Measurements from ENCODE around the gene ZNF808.
"Not testable (repeated sequence)": the region's sequence is repeated elsewhere in the genome, so short reads cannot be mapped to it uniquely, and the experiment has no call there.

The ZNF808 gene

DNA sequence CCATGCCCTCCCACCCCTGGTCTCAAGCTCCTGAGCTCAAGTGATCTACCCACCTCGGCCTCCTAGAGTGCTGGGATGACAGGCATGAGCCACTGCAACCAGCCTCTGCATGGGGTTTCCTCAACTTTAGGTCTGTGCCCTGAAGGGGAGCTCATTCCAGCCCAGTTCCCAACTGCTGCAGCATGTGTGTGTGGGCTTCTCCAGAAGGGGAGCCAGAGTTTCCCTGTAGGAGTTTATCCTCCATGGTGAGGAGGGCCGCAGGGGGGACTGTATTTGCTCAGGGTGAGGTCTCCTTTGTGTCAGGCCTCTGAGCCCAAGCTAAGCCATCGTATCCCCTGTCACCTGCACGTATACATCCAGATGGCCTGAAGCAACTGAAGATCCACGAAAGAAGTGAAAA lies 11.3 kb upstream of the ZNF808 start:
- H3K4me1 ChIP-seq (ENCODE audit: control insufficient read depth, low read depth, low read length): peaks cover 16% of the 10 kb centered on the region
- no peak overlapping the region for H3K9ac ChIP-seq (ENCODE audit: low read length)
- H3K27me3 ChIP-seq (ENCODE audit: control insufficient read depth, insufficient read depth, low read length): no peaks in the 10 kb centered on the region
- H3K4me3 ChIP-seq (ENCODE audit: low read length): no peak overlapping the region
- no peak overlapping the region for H3K27ac ChIP-seq (ENCODE audit: low read length)
- H3K36me3 ChIP-seq (ENCODE audit: control insufficient read depth, low read depth, low read length): no peaks in the 10 kb centered on the region
- H3K9me3 ChIP-seq (ENCODE audit: control insufficient read depth, low read depth, low read length): no peaks in the 10 kb centered on the region

DNA sequence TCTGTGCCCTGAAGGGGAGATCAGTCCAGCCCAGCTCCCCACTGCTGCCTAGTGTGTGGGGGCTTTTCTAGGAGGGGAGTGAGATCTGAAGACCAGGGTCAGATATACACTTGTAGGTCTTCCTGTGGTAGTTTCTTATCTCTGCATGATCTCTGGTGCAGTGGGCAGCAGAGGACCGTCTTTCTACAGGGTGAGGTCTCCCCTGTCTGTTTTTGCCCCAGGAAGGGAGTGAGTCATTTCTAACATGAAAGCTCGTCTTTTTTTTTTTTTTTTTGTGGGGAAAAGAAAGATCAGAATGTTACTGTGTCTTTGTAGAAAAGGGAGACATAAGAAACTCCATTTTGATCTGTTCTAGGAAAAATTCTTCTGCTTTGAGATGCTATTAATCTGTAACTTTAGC lies 8.8 kb upstream of the ZNF808 start:
- H3K4me3 ChIP-seq (ENCODE audit: low read length): no peak overlapping the region
- H3K4me1 ChIP-seq (ENCODE audit: control insufficient read depth, low read depth, low read length): peaks cover 16% of the 10 kb centered on the region
- H3K9me3 ChIP-seq (ENCODE audit: control insufficient read depth, low read depth, low read length): no peaks in the 10 kb centered on the region
- H3K27me3 ChIP-seq (ENCODE audit: control insufficient read depth, insufficient read depth, low read length): no peaks in the 10 kb centered on the region
- H3K36me3 ChIP-seq (ENCODE audit: control insufficient read depth, low read depth, low read length): no peaks in the 10 kb centered on the region
- H3K27ac ChIP-seq (ENCODE audit: low read length): no peak overlapping the region
- H3K9ac ChIP-seq (ENCODE audit: low read length): no peak overlapping the region

DNA sequence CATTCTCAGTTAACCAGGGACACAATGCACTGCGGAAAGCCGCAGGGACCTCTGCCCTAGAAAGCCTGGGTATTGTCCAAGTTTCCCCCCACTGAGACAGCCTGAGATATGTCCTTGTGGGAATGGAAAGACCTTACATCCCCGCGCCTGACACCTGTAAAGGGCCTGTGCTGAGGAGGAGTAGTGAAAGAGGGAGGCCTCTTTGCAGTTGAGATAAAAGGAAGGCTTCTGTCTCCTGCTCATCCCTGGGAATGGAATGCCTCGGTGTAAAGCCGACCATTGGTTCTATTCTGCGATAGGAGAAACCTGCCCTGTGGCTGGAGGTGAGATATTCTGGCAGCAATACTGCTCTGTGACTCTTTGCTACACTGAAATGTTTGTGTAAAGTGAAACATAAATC lies 8.3 kb upstream of the ZNF808 start:
- H3K4me1 ChIP-seq (ENCODE audit: control insufficient read depth, low read depth, low read length): peaks cover 16% of the 10 kb centered on the region
- H3K27ac ChIP-seq (ENCODE audit: low read length); H3K9ac ChIP-seq (ENCODE audit: low read length); H3K27me3 ChIP-seq (ENCODE audit: control insufficient read depth, insufficient read depth, low read length); H3K36me3 ChIP-seq (ENCODE audit: control insufficient read depth, low read depth, low read length); H3K4me3 ChIP-seq (ENCODE audit: low read length); H3K9me3 ChIP-seq (ENCODE audit: control insufficient read depth, low read depth, low read length): not testable (repeated sequence)

DNA sequence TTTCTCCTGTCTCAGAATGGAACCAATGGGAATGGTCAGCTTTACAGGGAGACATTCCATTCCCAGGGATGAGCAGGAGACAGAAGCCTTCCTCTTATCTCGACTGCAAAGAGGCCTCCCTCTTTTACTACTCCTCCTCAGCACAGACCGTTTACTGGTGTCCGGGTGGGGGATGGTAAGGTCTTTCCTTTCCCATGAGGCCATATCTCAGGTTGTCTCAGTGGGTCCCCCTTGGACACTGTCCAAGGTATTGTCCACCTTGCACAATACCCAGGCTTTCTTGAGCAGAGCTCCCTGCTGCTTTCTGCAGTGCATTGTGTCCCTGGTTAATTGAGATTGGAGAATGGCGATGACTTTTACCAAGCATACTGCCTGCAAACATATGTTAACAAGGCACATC lies 7.5 kb upstream of the ZNF808 start:
- Histone ChIP-seq H3K27ac (ENCODE audit: low read length) (no peak overlapping the region), H3K9ac (ENCODE audit: low read length) (no peak overlapping the region), H3K4me3 (ENCODE audit: low read length) (no peak overlapping the region), H3K4me1 (ENCODE audit: control insufficient read depth, low read depth, low read length) (peaks cover 16% of the 10 kb centered on the region), H3K36me3 (ENCODE audit: control insufficient read depth, low read depth, low read length) (no peaks in the 10 kb centered on the region), H3K27me3 (ENCODE audit: control insufficient read depth, insufficient read depth, low read length) (no peaks in the 10 kb centered on the region), H3K9me3 (ENCODE audit: control insufficient read depth, low read depth, low read length) (no peaks in the 10 kb centered on the region)

DNA sequence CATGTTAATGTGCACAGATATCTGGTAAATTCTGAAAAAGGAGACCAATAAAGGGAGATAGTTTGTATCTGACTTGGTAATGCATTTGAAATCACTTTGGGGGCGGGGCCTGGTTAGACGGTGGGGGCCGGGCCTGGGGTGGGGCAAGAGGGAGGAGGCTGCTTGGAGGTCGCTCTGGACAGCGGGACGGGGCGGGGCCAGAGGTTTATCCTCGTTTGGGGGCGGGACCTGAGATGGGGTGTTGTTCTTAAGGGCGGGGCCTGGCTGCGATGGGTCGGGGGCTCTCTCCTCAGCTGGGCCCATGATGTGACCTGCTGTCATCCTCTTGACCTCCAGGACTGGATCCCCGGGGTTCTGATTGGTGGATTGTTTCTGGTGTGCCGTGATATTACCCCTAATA lies 4.9 kb upstream of the ZNF808 start:
- no peaks in the 10 kb centered on the region for H3K9me3 ChIP-seq (ENCODE audit: control insufficient read depth, low read depth, low read length)
- H3K4me3 ChIP-seq (ENCODE audit: low read length): no peak overlapping the region
- no peaks in the 10 kb centered on the region for H3K27me3 ChIP-seq (ENCODE audit: control insufficient read depth, insufficient read depth, low read length)
- peaks cover 16% of the 10 kb centered on the region for H3K4me1 ChIP-seq (ENCODE audit: control insufficient read depth, low read depth, low read length)
- no peaks in the 10 kb centered on the region for H3K36me3 ChIP-seq (ENCODE audit: control insufficient read depth, low read depth, low read length)
- H3K9ac ChIP-seq (ENCODE audit: low read length): no peak overlapping the region
- no peak overlapping the region for H3K27ac ChIP-seq (ENCODE audit: low read length)

DNA sequence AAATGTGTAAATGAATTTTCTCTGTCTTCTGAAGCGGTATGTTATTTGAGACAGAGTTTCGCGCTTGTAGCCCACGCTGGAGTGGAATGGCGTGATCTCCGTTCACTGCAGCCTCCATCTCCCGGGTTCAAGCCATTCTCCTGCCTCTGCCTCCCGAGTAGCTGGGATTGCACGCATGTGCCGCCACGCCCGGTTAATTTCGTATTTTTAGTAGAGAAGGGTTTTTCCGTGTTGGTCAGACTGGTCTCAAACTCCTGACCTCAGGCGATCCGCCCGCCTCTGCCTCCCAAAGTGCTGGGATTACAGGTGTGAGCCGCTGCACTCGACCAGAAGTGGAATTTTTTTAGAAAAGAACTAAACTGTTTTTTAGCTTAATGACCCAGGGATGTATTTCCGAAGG lies 3.4 kb upstream of the ZNF808 start:
- H3K27ac ChIP-seq (ENCODE audit: low read length): no peak overlapping the region
- H3K4me3 ChIP-seq (ENCODE audit: low read length): no peak overlapping the region
- H3K9me3 ChIP-seq (ENCODE audit: control insufficient read depth, low read depth, low read length): no peaks in the 10 kb centered on the region
- no peaks in the 10 kb centered on the region for H3K27me3 ChIP-seq (ENCODE audit: control insufficient read depth, insufficient read depth, low read length)
- no peak overlapping the region for H3K9ac ChIP-seq (ENCODE audit: low read length)
- peaks cover 7% of the 10 kb centered on the region for H3K4me1 ChIP-seq (ENCODE audit: control insufficient read depth, low read depth, low read length)
- H3K36me3 ChIP-seq (ENCODE audit: control insufficient read depth, low read depth, low read length): no peaks in the 10 kb centered on the region

DNA sequence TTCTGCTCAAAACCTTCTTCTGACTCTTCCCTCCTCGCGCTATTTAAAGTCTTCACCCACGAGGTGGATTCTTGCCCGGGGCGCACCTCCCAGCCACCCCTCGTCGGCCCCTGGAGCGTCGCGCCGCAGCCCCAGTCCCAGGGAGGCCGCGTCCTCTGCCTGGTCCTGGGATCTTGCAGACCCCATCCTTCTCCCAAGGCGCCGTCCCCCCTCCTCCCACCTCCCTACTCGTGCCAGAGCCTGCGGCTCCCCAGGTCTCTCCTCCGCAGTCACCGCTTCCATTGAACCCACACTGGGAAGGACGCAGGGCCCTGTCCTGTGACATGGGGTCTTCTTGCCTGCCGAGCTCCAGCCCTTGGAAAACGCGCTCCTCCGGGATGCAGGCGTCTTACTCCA lies 486 bp downstream of the ZNF808 start:
- peak overlapping the region; percentile 89 for H3K4me3 ChIP-seq (ENCODE audit: low read length)
- peak overlapping the region; percentile 79 for H3K27ac ChIP-seq (ENCODE audit: low read length)
- H3K9me3 ChIP-seq (ENCODE audit: control insufficient read depth, low read depth, low read length): no peaks in the 10 kb centered on the region
- H3K36me3 ChIP-seq (ENCODE audit: control insufficient read depth, low read depth, low read length): no peaks in the 10 kb centered on the region
- no peaks in the 10 kb centered on the region for H3K4me1 ChIP-seq (ENCODE audit: control insufficient read depth, low read depth, low read length)
- H3K27me3 ChIP-seq (ENCODE audit: control insufficient read depth, insufficient read depth, low read length): no peaks in the 10 kb centered on the region
- peak overlapping the region; percentile 80 for H3K9ac ChIP-seq (ENCODE audit: low read length)

DNA sequence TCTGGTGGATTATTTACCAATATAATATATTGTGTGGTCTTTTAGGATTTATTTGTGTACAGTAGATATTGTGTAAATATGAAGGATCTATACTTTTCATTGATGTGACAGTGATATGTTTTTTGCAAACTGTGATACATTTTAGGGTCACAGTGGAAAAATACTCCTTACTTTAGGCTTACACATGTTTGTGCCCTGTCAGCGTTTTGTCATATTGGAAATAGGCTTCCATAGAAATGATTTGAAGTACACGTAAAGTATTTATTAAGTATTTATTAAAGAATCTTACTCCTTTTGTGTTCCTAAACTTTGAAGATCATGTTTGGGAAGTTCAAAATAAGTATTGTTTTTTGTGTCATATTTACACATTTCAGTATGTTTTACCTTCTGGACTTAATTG lies 5.0 kb downstream of the ZNF808 start:
- Histone ChIP-seq H3K27ac (ENCODE audit: low read length) (no peak overlapping the region), H3K4me3 (ENCODE audit: low read length) (no peak overlapping the region), H3K9me3 (ENCODE audit: control insufficient read depth, low read depth, low read length) (no peaks in the 10 kb centered on the region), H3K36me3 (ENCODE audit: control insufficient read depth, low read depth, low read length) (no peaks in the 10 kb centered on the region), H3K9ac (ENCODE audit: low read length) (no peak overlapping the region), H3K4me1 (ENCODE audit: control insufficient read depth, low read depth, low read length) (peaks cover 3% of the 10 kb centered on the region), H3K27me3 (ENCODE audit: control insufficient read depth, insufficient read depth, low read length) (peaks cover 12% of the 10 kb centered on the region)

DNA sequence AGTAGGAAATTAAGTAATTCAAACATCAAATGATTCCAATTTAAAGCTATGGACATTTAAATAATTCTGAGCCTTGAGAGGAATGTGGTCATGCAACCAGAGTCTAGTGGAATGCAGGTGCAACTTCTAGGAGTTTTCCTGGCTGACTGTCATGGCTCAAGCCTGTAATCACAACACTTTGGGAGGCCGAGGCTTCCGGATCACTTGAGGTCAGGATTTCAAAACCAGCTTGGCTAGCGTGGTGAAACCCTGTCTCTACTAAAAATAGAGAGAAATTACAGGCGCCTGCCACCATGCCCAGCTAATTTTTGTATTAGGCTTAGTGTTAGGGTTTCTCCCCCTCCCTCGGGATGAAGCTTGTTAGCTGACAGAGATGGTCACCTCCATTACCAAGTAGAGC lies 6.4 kb downstream of the ZNF808 start:
- Histone ChIP-seq H3K27ac (ENCODE audit: low read length) (no peak overlapping the region), H3K27me3 (ENCODE audit: control insufficient read depth, insufficient read depth, low read length) (peaks cover 13% of the 10 kb centered on the region), H3K4me3 (ENCODE audit: low read length) (no peak overlapping the region), H3K4me1 (ENCODE audit: control insufficient read depth, low read depth, low read length) (peaks cover 3% of the 10 kb centered on the region), H3K9me3 (ENCODE audit: control insufficient read depth, low read depth, low read length) (no peaks in the 10 kb centered on the region), H3K9ac (ENCODE audit: low read length) (no peak overlapping the region), H3K36me3 (ENCODE audit: control insufficient read depth, low read depth, low read length) (no peaks in the 10 kb centered on the region)

DNA sequence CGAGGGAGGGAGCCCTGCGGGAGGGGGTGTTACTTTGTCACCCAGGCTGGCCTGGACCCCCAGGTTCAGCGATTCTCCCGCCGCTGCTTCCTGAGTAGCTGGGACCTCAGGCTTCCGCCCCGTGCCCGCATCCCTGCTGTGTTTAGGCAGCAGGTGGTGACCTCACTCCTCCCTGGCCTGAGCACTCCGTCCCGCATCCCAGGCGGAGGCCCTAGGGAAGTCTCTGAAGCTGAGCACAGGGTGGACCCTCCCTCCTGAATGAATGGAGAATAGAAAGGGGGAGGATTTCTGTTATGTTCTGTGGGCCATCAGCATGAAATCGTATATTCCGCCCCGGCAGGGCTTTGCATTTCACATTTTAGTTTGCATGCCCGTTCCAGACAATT lies 7.9 kb downstream of the ZNF808 start:
- H3K36me3 ChIP-seq (ENCODE audit: control insufficient read depth, low read depth, low read length); H3K27ac ChIP-seq (ENCODE audit: low read length); H3K4me1 ChIP-seq (ENCODE audit: control insufficient read depth, low read depth, low read length); H3K9me3 ChIP-seq (ENCODE audit: control insufficient read depth, low read depth, low read length); H3K9ac ChIP-seq (ENCODE audit: low read length): not testable (repeated sequence)
- Histone ChIP-seq H3K27me3 (ENCODE audit: control insufficient read depth, insufficient read depth, low read length) (peaks cover 13% of the 10 kb centered on the region), H3K4me3 (ENCODE audit: low read length) (peak overlapping the region; percentile 71)

DNA sequence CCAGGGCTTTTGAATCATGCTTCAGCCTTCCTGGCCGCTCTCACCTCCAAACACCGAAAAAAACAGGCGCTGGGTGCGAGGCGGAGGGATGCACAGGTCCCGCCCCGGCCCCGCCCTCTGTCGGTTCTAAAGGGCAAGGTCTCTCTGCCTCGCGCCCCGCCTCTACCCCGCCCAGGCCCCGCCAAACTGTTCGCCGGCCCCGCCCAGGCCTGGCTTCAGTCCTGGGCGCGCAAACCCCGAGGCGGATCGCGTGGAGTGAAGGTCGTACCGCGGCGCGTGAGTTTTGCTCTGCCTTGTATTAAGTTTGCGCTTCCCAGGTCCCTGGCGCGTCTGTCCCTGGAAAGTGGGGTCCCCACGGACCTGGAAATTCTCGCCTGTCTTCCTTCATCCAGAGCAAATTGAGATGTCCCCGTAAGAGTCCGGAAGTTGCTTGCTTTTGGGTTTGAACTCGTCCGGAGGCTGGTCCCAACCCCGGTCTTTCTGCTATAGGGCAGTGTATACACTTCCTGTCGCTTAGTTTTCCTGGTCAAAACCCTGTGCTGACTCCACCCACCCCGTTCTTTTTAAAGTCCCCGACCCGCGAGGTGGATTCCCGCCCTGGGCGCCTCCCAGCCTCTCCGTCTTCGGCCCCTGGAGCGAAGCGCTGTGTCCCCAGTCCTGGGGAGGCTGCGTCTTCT lies 8.4 kb downstream of the ZNF808 start:
- Histone ChIP-seq H3K4me3 (ENCODE audit: low read length) (peak overlapping the region; percentile 71), H3K4me1 (ENCODE audit: control insufficient read depth, low read depth, low read length) (peaks cover 3% of the 10 kb centered on the region), H3K27me3 (ENCODE audit: control insufficient read depth, insufficient read depth, low read length) (peaks cover 13% of the 10 kb centered on the region), H3K27ac (ENCODE audit: low read length) (no peak overlapping the region), H3K9me3 (ENCODE audit: control insufficient read depth, low read depth, low read length) (no peaks in the 10 kb centered on the region), H3K9ac (ENCODE audit: low read length) (peak overlapping the region; percentile 49), H3K36me3 (ENCODE audit: control insufficient read depth, low read depth, low read length) (no peaks in the 10 kb centered on the region)

DNA sequence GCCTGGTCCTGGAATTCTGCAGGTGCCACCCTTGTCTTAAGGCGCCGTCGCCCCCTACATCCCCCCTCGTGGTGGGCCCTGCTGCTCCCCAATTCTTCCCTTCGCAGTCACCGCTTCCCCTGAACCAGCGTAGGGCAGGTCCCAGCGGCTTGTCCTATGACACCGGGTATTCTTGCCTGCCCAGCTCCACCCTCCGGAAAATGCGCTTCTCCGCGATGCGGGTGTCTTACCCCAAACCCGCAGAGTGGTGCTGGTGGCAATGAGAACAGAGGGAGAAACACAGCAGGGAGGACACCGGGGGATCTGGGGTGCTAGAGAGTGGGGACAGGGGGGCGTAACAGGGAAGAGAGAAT lies 9.0 kb downstream of the ZNF808 start:
- H3K9ac ChIP-seq (ENCODE audit: low read length): peak overlapping the region; percentile 49
- no peak overlapping the region for H3K27ac ChIP-seq (ENCODE audit: low read length)
- peaks cover 13% of the 10 kb centered on the region for H3K27me3 ChIP-seq (ENCODE audit: control insufficient read depth, insufficient read depth, low read length)

More for the DNA sequence above, 9.0 kb downstream of the ZNF808 start:
- Histone ChIP-seq H3K36me3 (ENCODE audit: control insufficient read depth, low read depth, low read length) (no peaks in the 10 kb centered on the region), H3K9me3 (ENCODE audit: control insufficient read depth, low read depth, low read length) (no peaks in the 10 kb centered on the region), H3K4me1 (ENCODE audit: control insufficient read depth, low read depth, low read length) (peaks cover 3% of the 10 kb centered on the region), H3K4me3 (ENCODE audit: low read length) (peak overlapping the region; percentile 71)

All from iPS-18a (cell line).